Parathyroid adenoma (tissue), 2 donors: ENCODE measurements around the gene TSN.

Source experiments
- H2AFZ ChIP-seq: fragments of 300-600 bp; sonication (generic); one replicate; pipeline ENCODE4 v1.7.0; 2017; ENCODE audit warnings: antibody characterized with exemption, mild to moderate bottlenecking
- H3K27ac ChIP-seq: fragments of 300-600 bp; sonication (generic); one replicate; pipeline ENCODE4 v1.7.0; 2017
- H3K27me3 ChIP-seq: fragments of 300-600 bp; sonication (generic); one replicate; pipeline ENCODE4 v1.7.0; 2017; ENCODE audit warnings: low read length; ENCODE audit not compliant: control insufficient read depth, insufficient read depth
- H3K36me3 ChIP-seq: fragments of 300-600 bp; sonication (generic); one replicate; pipeline ENCODE4 v1.7.0; 2017; ENCODE audit warnings: low read length; ENCODE audit not compliant: control insufficient read depth, insufficient read depth
- H3K4me1 ChIP-seq: fragments of 300-600 bp; sonication (generic); one replicate; pipeline ENCODE4 v1.7.0; 2017; ENCODE audit warnings: control low read depth
- H3K4me2 ChIP-seq: fragments of 300-600 bp; sonication (generic); one replicate; pipeline ENCODE4 v1.7.0; 2017; ENCODE audit warnings: low read length
- H3K4me3 ChIP-seq: fragments of 300-600 bp; sonication (generic); one replicate; pipeline ENCODE4 v1.7.0; 2017; ENCODE audit warnings: low read depth, low read length
- H3K79me2 ChIP-seq: fragments of 300-600 bp; sonication (generic); one replicate; pipeline ENCODE4 v1.7.0; 2017; ENCODE audit warnings: control low read depth
- H3K9ac ChIP-seq: fragments of 300-600 bp; sonication (generic); one replicate; pipeline ENCODE4 v1.7.0; 2017; ENCODE audit warnings: mild to moderate bottlenecking
- H3K9me3 ChIP-seq: fragments of 300-600 bp; sonication (generic); one replicate; pipeline ENCODE4 v1.7.0; 2017; ENCODE audit warnings: low read length; ENCODE audit not compliant: control insufficient read depth
- TF ChIP-seq, protein P1 (sequence below): fragments of 300-600 bp; sonication (generic); IDR thresholded peaks from one replicate; pipeline ENCODE4 v1.7.0; 2017; ENCODE audit warnings: antibody characterized with exemption, mild to moderate bottlenecking
- donor health status: primary hyperparathyroidism.

Gene TSN

GRCh38 chr2:121755237-121756111 is at the start of gene TSN:
Gene TSN (plus strand): TSS chr2:121755651. CDS start chr2:121755780, 129 bp downstream.
- H3K27me3 ChIP-seq, result no peaks in the 10 kb centered on the region
- peak within 1 kb of the TSS; percentile 88 for H3K4me2 ChIP-seq
- peak within 1 kb of the TSS; percentile 53 for H3K27ac ChIP-seq
- peaks cover 12% of the 10 kb centered on the region for H3K4me1 ChIP-seq
- TF ChIP-seq, protein P1, sequence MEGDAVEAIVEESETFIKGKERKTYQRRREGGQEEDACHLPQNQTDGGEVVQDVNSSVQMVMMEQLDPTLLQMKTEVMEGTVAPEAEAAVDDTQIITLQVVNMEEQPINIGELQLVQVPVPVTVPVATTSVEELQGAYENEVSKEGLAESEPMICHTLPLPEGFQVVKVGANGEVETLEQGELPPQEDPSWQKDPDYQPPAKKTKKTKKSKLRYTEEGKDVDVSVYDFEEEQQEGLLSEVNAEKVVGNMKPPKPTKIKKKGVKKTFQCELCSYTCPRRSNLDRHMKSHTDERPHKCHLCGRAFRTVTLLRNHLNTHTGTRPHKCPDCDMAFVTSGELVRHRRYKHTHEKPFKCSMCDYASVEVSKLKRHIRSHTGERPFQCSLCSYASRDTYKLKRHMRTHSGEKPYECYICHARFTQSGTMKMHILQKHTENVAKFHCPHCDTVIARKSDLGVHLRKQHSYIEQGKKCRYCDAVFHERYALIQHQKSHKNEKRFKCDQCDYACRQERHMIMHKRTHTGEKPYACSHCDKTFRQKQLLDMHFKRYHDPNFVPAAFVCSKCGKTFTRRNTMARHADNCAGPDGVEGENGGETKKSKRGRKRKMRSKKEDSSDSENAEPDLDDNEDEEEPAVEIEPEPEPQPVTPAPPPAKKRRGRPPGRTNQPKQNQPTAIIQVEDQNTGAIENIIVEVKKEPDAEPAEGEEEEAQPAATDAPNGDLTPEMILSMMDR, result no peak
- peak within 1 kb of the TSS; percentile 68 for H3K4me3 ChIP-seq
- H2AFZ ChIP-seq, result peak within 1 kb of the TSS; percentile 80
- no peaks in the 10 kb centered on the region for H3K36me3 ChIP-seq
- peaks cover 15% of the 10 kb centered on the region for H3K79me2 ChIP-seq
- no peaks in the 10 kb centered on the region for H3K9me3 ChIP-seq
- H3K9ac ChIP-seq, result peak within 1 kb of the TSS; percentile 42

GRCh38 chr2:121705958-121706357 is 49.5 kb upstream of the TSN start:
- H3K4me1 ChIP-seq, result no peaks in the 10 kb centered on the region
- H2AFZ ChIP-seq, result no peak overlapping the region
- H3K27me3 ChIP-seq, result no peaks in the 10 kb centered on the region
- no peaks in the 10 kb centered on the region for H3K9me3 ChIP-seq
- no peak overlapping the region for H3K9ac ChIP-seq
- H3K36me3 ChIP-seq, result no peaks in the 10 kb centered on the region
- TF ChIP-seq, protein P1, result no peak
- no peak overlapping the region for H3K4me2 ChIP-seq
- no peaks in the 10 kb centered on the region for H3K79me2 ChIP-seq
- no peak overlapping the region for H3K27ac ChIP-seq
- no peak overlapping the region for H3K4me3 ChIP-seq

DNA sequence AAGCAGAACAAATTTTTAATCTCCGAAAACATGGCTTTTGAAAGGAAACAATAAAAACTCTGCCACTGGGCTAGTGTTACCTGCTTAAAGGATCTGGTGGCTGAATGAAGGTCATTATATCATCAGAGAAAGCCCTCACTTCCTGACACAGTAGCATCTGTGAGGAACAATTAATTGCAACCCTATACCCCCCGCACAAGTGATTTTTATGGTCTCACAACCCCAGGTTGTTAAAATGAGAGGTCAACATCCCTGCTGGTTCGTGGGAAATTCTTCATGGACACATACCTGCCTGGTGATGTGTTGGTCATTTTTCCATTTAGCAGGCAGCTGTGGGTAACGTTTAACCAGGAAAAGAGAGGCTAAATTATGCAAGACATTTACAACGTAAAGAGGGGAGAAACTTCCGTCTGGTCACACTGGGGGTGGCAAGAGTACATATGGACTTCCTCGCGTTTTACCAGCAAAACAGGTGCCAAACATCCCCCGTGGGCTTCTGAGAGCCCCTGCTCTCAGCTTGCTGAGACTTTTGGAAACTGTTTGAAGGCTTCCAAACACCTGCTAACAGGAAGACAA is 48.0 kb upstream of the TSN start:
- no peak overlapping the region for H3K4me3 ChIP-seq
- H3K9ac ChIP-seq, result no peak overlapping the region
- H3K79me2 ChIP-seq, result no peaks in the 10 kb centered on the region
- no peaks in the 10 kb centered on the region for H3K9me3 ChIP-seq
- H3K4me1 ChIP-seq, result no peaks in the 10 kb centered on the region
- H3K27ac ChIP-seq, result no peak overlapping the region
- H3K36me3 ChIP-seq, result no peaks in the 10 kb centered on the region
- TF ChIP-seq, protein P1, result no peak
- H3K27me3 ChIP-seq, result no peaks in the 10 kb centered on the region
- no peak overlapping the region for H2AFZ ChIP-seq
- H3K4me2 ChIP-seq, result no peak overlapping the region

DNA sequence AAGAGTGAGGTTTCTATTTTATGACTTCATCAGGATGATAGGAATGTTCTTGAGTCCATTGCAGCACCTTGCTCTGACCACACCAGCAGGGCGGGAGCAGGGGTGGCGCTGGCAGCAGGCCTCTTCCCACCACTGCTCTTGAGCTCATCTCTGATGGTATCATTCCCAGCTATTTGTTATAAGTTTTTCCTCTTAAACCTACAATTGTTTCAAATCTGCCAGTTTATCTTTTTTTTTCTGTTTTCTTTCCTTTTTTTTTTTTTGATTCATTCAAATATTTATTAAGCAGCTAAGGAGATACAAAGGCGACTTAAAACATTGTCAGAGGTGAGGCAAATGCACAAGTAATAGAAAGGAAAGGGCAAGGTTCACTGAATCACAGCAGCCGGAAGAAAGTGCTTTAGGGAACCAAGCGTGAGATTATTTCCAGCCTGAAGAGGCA is 47.5 kb upstream of the TSN start:
- Histone ChIP-seq H3K4me2 (no peak overlapping the region), H3K4me1 (no peaks in the 10 kb centered on the region), H3K9ac (no peak overlapping the region), H3K27me3 (no peaks in the 10 kb centered on the region), H3K79me2 (no peaks in the 10 kb centered on the region), H3K36me3 (no peaks in the 10 kb centered on the region), H3K27ac (no peak overlapping the region), H3K4me3 (no peak overlapping the region), H2AFZ (no peak overlapping the region), H3K9me3 (no peaks in the 10 kb centered on the region)
- TF ChIP-seq, protein P1, result no peak
